C1 segment of cervical spinal cord (tissue), 14 donors: ENCODE data around the gene LARP4.

ENCODE experiments used
- DNase-seq, 14 donors: peaks; one replicate each; lab custom pipeline; 2025; lab: John Stamatoyannopoulos, UW

LARP4 gene

GRCh38 chr12:50524621-50525020, 123.9 kb downstream of the LARP4 start:
- no peak for DNase-seq

DNA sequence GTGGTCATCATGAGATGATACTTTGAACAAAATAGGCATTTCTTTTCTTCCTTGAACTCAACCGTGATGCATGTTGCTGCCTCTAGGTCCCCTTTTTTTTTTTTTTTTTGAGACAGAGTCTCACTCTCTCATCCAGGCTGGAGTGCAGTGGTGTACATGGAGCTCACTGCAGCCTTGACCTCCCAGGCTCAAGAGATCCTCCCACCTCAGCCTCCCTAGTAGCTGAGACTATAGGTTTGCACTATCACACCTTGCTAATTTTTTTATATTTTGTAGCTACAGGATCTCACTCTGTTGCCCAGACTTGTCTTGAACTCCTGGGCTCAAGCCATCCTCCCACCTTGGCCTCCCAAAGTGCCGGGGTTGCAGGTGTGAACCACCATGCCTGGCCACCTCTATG, 124.7 kb downstream of the LARP4 start:
- DNase-seq = no peak

- DNase-seq = no peak
Observed at GRCh38 chr12:50527359-50527726, 126.7 kb downstream of the LARP4 start.

- DNase-seq = no peak
Observed at GRCh38 chr12:50528800-50529199, 128.1 kb downstream of the LARP4 start.

DNA sequence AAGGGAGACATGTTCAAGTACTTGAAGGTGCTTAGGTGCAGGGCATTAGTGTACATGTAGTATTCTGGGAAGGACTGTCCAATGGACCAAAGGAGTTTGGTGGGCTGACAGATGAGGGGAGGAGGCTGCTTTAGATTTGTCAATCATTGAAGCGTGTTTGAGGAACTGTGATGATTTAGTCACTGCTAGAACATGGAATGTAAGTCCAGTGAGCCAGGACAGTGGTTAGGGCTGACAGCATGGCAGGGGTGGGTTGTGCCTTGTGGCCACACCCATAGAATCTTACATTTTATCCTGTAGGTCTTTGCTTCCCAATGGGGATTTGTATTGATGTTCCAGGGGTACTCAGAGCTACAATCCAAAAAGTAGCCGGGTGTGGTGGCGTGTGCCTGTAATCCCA, 128.7 kb downstream of the LARP4 start:
- no peak for DNase-seq
